AG04449 (cell line): ENCODE measurements around the gene TMSB10.

Source experiments
- CTCF ChIA-PET: fragments of 350-600 bp; formaldehyde crosslinking; extraction: SDS; loops from one replicate; lab custom pipeline; 2021; ENCODE audit warnings: antibody characterized with exemption; lab: Yijun Ruan, JAX
- POLR2A ChIA-PET: fragments of 400-600, 350-600 bp; formaldehyde crosslinking; extraction: SDS; loops from one replicate; lab custom pipeline; 2020; ENCODE audit warnings: antibody characterized with exemption, inconsistent platforms; lab: Yijun Ruan, JAX
- DNase-seq: peaks from one replicate; pipeline ENCODE4 v3.0.0-alpha.2; 2010; ENCODE audit warnings: low read depth, low spot score
- H3K4me3 ChIP-seq: 2 replicates; pipeline ENCODE4 v1.5.1; 2011; ENCODE audit warnings: low read depth, mild to moderate bottlenecking, control low read depth, low read length
- TF ChIP-seq, protein P1 (sequence below): IDR thresholded peaks from one replicate; pipeline ENCODE4 v1.5.1; 2011; ENCODE audit warnings: mild to moderate bottlenecking, moderate library complexity, low read length, control low read depth, inconsistent platforms; ENCODE audit not compliant: insufficient read depth; ENCODE audit errors: missing control alignments

TMSB10 gene

GRCh38 chr2:84889332-84889731 lies 16.1 kb upstream of the TMSB10 start:
- no peak for DNase-seq
- CTCF ChIA-PET = interaction anchor here (0.9 to 5.6 kb wide), 5 partner anchors 9 to 396 kb away, joined by 3 to 33 read pairs (median 3); partner anchors contain the start of gene TRABD2A
- no peak overlapping the region for H3K4me3 ChIP-seq
- TF ChIP-seq, protein P1, sequence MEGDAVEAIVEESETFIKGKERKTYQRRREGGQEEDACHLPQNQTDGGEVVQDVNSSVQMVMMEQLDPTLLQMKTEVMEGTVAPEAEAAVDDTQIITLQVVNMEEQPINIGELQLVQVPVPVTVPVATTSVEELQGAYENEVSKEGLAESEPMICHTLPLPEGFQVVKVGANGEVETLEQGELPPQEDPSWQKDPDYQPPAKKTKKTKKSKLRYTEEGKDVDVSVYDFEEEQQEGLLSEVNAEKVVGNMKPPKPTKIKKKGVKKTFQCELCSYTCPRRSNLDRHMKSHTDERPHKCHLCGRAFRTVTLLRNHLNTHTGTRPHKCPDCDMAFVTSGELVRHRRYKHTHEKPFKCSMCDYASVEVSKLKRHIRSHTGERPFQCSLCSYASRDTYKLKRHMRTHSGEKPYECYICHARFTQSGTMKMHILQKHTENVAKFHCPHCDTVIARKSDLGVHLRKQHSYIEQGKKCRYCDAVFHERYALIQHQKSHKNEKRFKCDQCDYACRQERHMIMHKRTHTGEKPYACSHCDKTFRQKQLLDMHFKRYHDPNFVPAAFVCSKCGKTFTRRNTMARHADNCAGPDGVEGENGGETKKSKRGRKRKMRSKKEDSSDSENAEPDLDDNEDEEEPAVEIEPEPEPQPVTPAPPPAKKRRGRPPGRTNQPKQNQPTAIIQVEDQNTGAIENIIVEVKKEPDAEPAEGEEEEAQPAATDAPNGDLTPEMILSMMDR = no peak
- POLR2A ChIA-PET = interaction anchor here (1.0 to 1.6 kb wide), 2 partner anchors 9 to 81 kb away, joined by 3 to 5 read pairs; no protein-coding TSS in a partner anchor

DNA sequence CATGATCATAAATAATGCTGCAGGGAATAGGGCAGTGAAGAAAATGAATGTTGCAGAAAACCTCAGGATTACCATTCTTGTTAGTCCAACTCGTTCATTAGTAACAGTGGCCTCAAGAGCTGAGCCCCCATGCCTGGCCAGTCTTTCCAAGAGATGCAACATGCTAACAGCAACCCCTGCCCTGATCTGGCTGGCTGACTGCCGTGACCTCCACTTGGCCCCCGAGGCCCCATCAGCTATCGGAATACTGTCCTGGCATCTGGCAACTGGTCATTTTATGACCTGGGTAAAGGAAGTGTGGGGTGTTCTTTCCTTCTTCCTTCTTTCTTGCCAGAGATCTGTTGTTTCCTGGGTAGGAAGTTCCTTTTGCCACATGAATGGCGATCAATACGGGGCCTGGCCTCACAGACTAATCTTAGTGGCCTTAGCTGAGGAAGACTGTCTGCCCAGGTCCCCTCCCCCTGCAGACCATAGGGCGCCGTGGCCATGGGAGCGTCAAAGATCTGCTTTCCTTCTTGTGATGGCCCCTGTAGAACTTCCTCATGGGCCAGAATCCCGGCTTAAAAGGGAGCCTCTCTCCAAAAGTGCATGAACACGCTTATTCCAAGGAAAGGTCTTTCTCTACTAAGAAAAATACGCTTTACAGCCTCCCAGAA lies 14.0 kb upstream of the TMSB10 start:
- TF ChIP-seq, protein P1 = no peak
- ChIA-PET POLR2A (no interaction called here), CTCF (interaction anchor here (1.1 to 5.6 kb wide), 2 partner anchors 9 to 34 kb away, joined by 4 to 33 read pairs; no protein-coding TSS in a partner anchor)
- DNase-seq = no peak
- H3K4me3 ChIP-seq = no peak overlapping the region

DNA sequence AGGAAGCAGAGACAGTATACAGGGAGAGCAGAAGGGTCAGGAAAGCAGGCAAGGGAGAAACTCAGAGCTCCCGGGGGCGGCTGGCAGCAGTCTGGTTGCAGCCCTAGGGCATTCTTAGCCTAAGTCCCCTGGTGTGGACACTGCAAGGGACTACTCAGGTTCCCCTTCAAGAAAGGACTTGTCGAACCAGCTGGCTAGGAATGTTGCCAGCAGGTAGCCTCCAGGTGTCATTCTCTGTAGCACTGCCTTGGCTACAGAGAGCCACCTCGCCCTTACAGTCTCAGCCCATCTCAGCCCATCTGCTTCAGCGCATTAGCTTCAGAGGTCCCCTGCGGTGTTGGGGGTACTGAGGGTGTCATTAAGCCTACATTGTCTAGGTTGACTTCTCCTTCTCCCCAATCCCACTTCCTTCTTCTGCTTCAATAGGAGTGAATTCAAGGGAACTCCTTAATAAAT lies 11.3 kb upstream of the TMSB10 start:
- CTCF ChIA-PET = interaction anchor here (0.7 to 2.9 kb wide), 5 partner anchors 9 to 401 kb away, joined by 3 to 14 read pairs (median 3); no protein-coding TSS in a partner anchor
- TF ChIP-seq, protein P1 = no peak
- no peak for DNase-seq
- no peak overlapping the region for H3K4me3 ChIP-seq
- POLR2A ChIA-PET = interaction anchor here (1.5 kb wide), 1 partner anchor 12 kb away, joined by 4 read pairs; no protein-coding TSS in a partner anchor

DNA sequence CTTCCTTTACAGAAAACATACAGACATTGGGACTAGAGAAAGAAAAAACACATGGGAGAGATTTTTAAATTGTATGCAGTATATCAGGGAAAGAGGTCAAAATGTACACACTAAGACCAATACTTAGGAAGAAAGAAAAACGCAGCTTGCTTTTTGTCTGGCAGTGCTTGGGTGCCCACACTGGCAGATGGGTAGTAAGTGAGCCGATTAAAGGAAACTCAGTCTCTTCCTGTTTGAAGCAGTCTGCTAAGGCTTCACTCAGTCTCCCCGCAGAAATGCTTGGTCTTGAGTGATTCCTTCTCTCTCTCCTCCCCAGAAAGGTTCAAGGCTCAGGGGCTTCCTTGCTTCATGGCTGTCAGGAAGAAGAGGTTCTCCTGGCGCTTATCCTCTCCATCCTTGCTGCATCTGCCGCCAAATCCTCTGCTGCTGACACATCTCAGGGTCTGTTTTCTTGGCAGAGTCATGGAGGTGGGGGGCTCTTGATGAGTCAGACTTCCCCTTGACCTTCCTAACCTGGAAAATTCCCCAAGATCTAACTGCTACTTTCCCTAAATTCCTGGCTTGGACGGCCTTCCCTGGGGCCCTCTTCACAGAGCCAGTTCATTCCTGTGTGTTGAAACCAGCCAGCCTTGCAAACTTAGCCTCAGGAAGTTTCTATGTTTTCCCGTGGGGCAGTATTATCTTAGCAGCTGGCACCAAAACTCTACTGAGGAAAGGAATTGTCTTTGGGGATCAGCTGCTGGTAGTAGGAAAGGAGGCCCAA lies 10.5 kb upstream of the TMSB10 start:
- no peak for DNase-seq
- H3K4me3 ChIP-seq = no peak overlapping the region
- ChIA-PET POLR2A (interaction anchor here (1.5 kb wide), 1 partner anchor 11 kb away, joined by 4 read pairs; no protein-coding TSS in a partner anchor), CTCF (interaction anchor here (0.6 to 2.9 kb wide), 5 partner anchors 12 to 402 kb away, joined by 3 to 14 read pairs (median 4); no protein-coding TSS in a partner anchor)
- TF ChIP-seq, protein P1 = no peak

DNA sequence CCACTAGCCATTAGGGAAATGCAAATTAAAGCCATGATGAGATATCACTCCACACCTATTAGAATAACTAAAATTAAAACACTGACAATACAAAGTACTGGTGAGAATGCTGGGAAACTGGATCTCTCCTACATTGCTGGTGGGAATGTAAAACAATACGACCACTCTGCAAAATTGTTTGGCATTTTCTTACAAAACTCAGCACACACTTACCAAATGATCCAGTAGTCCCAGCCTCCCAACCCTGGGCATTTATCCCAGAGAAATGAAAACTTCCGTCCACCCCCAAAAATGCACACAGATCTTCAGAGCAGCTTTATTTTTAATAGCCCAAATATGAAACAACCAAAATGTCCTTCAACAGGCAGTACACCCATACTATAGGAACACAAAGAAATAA lies 8.9 kb upstream of the TMSB10 start:
- CTCF ChIA-PET = interaction anchor here (1.1 to 1.3 kb wide), 2 partner anchors 23 to 29 kb away, joined by 3 to 4 read pairs; no protein-coding TSS in a partner anchor
- TF ChIP-seq, protein P1 = no peak
- no peak overlapping the region for H3K4me3 ChIP-seq
- POLR2A ChIA-PET = no interaction called here
- no peak for DNase-seq

- TF ChIP-seq, protein P1 = no peak
- H3K4me3 ChIP-seq = no peak overlapping the region
- no peak for DNase-seq
- CTCF ChIA-PET = interaction anchor here (1.1 to 2.2 kb wide), 2 partner anchors 16 to 28 kb away, joined by 4 to 16 read pairs; no protein-coding TSS in a partner anchor
- POLR2A ChIA-PET = interaction anchor here (0.7 to 1.8 kb wide), 3 partner anchors 9 to 22 kb away, joined by 3 to 25 read pairs (median 5); no protein-coding TSS in a partner anchor
These were observed 7.7 kb upstream of the TMSB10 start for GRCh38 chr2:84897773-84898172.
